ENCODE measurements around the gene PRF1. TPM values are rescaled to one million over a fixed set of nuclear protein-coding genes. Genes with fewer than 3 reads are reported as not detected.

The PRF1 gene
- total RNA-seq, 3 donors from 2014 or later (not counting 1 experiment from before 2014, with no cell fraction given), result 1,641 to 2,133 (median 1,982) TPM

GRCh38 chr10:70571636-70572439 is 30.7 kb downstream of the PRF1 start:
- Histone ChIP-seq H3K9me3 (ENCODE audit: control insufficient read depth, insufficient read depth, low read length) (no peaks in the 10 kb centered on the region), H3K36me3 (ENCODE audit: control insufficient read depth, insufficient read depth, low read length) (no peaks in the 10 kb centered on the region), H3K27ac (ENCODE audit: low read length) (peak overlapping the region; percentile 45), H3K4me3 (ENCODE audit: low read length) (no peak overlapping the region), H3K27me3 (ENCODE audit: control insufficient read depth, insufficient read depth, low read length) (no peaks in the 10 kb centered on the region), H3K4me1 (ENCODE audit: control insufficient read depth, insufficient read depth, low read length) (peaks cover 78% of the 10 kb centered on the region)
- peak overlapping the region; percentile 35 to 75 for H3K27ac Mint-ChIP-seq
- intact Hi-C loops (cut with micrococcal nuclease), result no loop called here
- peak overlapping the region; percentile 63 for H3K4me3 Mint-ChIP-seq
- H3K27me3 Mint-ChIP-seq (ENCODE audit: low read depth in 2 of 2), result no peaks in the 10 kb centered on the region
- DNase-seq (no peak), ATAC-seq (peak in 2 of 3 donors; percentile 5 to 13)
- WGBS (ENCODE audit: insufficient coverage), result 53% methylated on average over 16 of the region's 16 CpGs
- H3K4me1 Mint-ChIP-seq, result peaks cover 60 to 63% of the 10 kb centered on the region in 2 donors
- H3K36me3 Mint-ChIP-seq, result no peaks in the 10 kb centered on the region
- no peaks in the 10 kb centered on the region for H3K9me3 Mint-ChIP-seq
- TF ChIP-seq CTCF (IDR thresholded peaks at IDR 0.05), result no peak

DNA sequence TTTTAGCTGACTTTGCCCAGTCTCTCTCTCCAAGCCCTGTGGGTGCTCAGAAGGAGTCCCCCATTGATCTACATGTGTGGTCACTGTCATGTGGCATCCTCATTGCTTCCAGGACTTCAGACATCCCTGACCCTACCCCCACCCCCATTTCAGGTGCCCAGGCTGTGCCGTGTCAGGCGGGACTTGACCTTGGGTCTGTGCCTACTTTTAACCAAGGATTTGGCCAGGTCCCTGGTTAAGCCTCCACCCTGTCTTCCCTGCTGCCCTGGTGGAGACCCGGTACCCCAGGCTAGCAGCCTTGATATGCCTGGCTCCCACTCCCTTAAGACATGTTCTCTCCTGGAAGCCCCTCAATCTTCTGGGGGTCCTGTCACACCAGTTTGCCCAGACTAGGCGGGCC is 31.3 kb downstream of the PRF1 start:
- TF ChIP-seq CTCF (IDR thresholded peaks at IDR 0.05), result no peak
- ATAC-seq, result no peak
- no peaks in the 10 kb centered on the region for H3K36me3 Mint-ChIP-seq
- H3K4me1 Mint-ChIP-seq, result peaks cover 54 to 58% of the 10 kb centered on the region in 2 donors
- no peaks in the 10 kb centered on the region for H3K9me3 Mint-ChIP-seq
- H3K4me3 Mint-ChIP-seq, result peak overlapping the region; percentile 63
- Histone ChIP-seq H3K9me3 (ENCODE audit: control insufficient read depth, insufficient read depth, low read length) (no peaks in the 10 kb centered on the region), H3K4me1 (ENCODE audit: control insufficient read depth, insufficient read depth, low read length) (peaks cover 72% of the 10 kb centered on the region), H3K27ac (ENCODE audit: low read length) (no peak overlapping the region), H3K36me3 (ENCODE audit: control insufficient read depth, insufficient read depth, low read length) (no peaks in the 10 kb centered on the region), H3K4me3 (ENCODE audit: low read length) (no peak overlapping the region), H3K27me3 (ENCODE audit: control insufficient read depth, insufficient read depth, low read length) (no peaks in the 10 kb centered on the region)
- intact Hi-C loops (cut with micrococcal nuclease), result no loop called here
- H3K27me3 Mint-ChIP-seq (ENCODE audit: low read depth in 2 of 2), result no peaks in the 10 kb centered on the region
- no peak for DNase-seq
- H3K27ac Mint-ChIP-seq, result peak overlapping the region in 1 of 2 donors; percentile 75
- 83% methylated on average over 4 of the region's 4 CpGs for WGBS (ENCODE audit: insufficient coverage)

GRCh38 chr10:70568781-70569495 is 33.6 kb downstream of the PRF1 start:
- Mint-ChIP-seq H3K4me3 (no peak overlapping the region), H3K9me3 (no peaks in the 10 kb centered on the region)
- no peak for ATAC-seq

More at GRCh38 chr10:70568781-70569495, 33.6 kb downstream of the PRF1 start:
- Mint-ChIP-seq H3K4me1 (peaks cover 43 to 53% of the 10 kb centered on the region in 2 donors), H3K36me3 (no peaks in the 10 kb centered on the region), H3K27ac (no peak overlapping the region), H3K27me3 (ENCODE audit: low read depth in 2 of 2) (no peaks in the 10 kb centered on the region)
- H3K27ac ChIP-seq (ENCODE audit: low read length), result no peak overlapping the region
- intact Hi-C loops (cut with micrococcal nuclease), result no loop called here
- no peak for TF ChIP-seq CTCF (IDR thresholded peaks at IDR 0.05)
- WGBS (ENCODE audit: insufficient coverage), result 78% methylated on average over 4 of the region's 7 CpGs
- no peaks in the 10 kb centered on the region for H3K27me3 ChIP-seq (ENCODE audit: control insufficient read depth, insufficient read depth, low read length)
- H3K36me3 ChIP-seq (ENCODE audit: control insufficient read depth, insufficient read depth, low read length), result no peaks in the 10 kb centered on the region
- H3K4me1 ChIP-seq (ENCODE audit: control insufficient read depth, insufficient read depth, low read length), result peaks cover 73% of the 10 kb centered on the region
- DNase-seq, result no peak
- no peaks in the 10 kb centered on the region for H3K9me3 ChIP-seq (ENCODE audit: control insufficient read depth, insufficient read depth, low read length)
- no peak overlapping the region for H3K4me3 ChIP-seq (ENCODE audit: low read length)

Data from natural killer cell (primary cell).